Measurements from ENCODE around the gene RHOBTB3. TPM values are rescaled to one million over a fixed set of nuclear protein-coding genes. Genes with fewer than 3 reads are reported as not detected.

Gene RHOBTB3
- total RNA-seq, 2 donors from 2014 or later, result 432 to 444 TPM

GRCh38 chr5:95734906-95735305 lies 3.8 kb downstream of the RHOBTB3 start:
- Mint-ChIP-seq H3K4me1 (peaks cover 39% of the 10 kb centered on the region), H3K9me3 (no peaks in the 10 kb centered on the region), H3K27me3 (ENCODE audit: insufficient read depth) (peaks cover 12% of the 10 kb centered on the region), H3K4me3 (peak overlapping the region; percentile 90), H3K36me3 (ENCODE audit: low read depth) (peaks cover 73% of the 10 kb centered on the region), H3K27ac (peak overlapping the region; percentile 18)
- WGBS, 2 experiments (ENCODE audit: insufficient coverage in 1 of 2, insufficient read length in 1 of 2), result 88 to 94% methylated on average over 1 to 2 of the region's 2 CpGs
- Histone ChIP-seq H3K9me3 (ENCODE audit: control insufficient read depth, low read length) (no peaks in the 10 kb centered on the region), H3K9ac (ENCODE audit: extremely low read depth, low read length, poor library complexity, severe bottlenecking) (peak overlapping the region; percentile 98), H3K27ac (ENCODE audit: low read depth, low read length) (no peak overlapping the region), H3K4me3 (ENCODE audit: low read length) (peak overlapping the region; percentile 89), H3K36me3 (ENCODE audit: control insufficient read depth, insufficient read depth, low read length) (peaks cover 81% of the 10 kb centered on the region), H3K4me1 (ENCODE audit: control insufficient read depth, insufficient read depth, low read length) (peaks cover 6% of the 10 kb centered on the region), H3K27me3 (ENCODE audit: control insufficient read depth, insufficient read depth, low read length, poor library complexity, severe bottlenecking) (no peaks in the 10 kb centered on the region)
- no peak for DNase-seq
- no peak for TF ChIP-seq CTCF (conservative IDR thresholded peaks at IDR 0.05)

GRCh38 chr5:95735406-95735805 lies 4.3 kb downstream of the RHOBTB3 start:
- DNase-seq, result no peak
- Mint-ChIP-seq H3K27me3 (ENCODE audit: insufficient read depth) (peaks cover 12% of the 10 kb centered on the region), H3K9me3 (no peaks in the 10 kb centered on the region), H3K27ac (peak overlapping the region; percentile 18), H3K4me1 (peaks cover 34% of the 10 kb centered on the region), H3K4me3 (peak overlapping the region; percentile 90), H3K36me3 (ENCODE audit: low read depth) (peaks cover 78% of the 10 kb centered on the region)
- Histone ChIP-seq H3K9me3 (ENCODE audit: control insufficient read depth, low read length) (no peaks in the 10 kb centered on the region), H3K4me1 (ENCODE audit: control insufficient read depth, insufficient read depth, low read length) (peaks cover 4% of the 10 kb centered on the region), H3K27ac (ENCODE audit: low read depth, low read length) (no peak overlapping the region), H3K9ac (ENCODE audit: extremely low read depth, low read length, poor library complexity, severe bottlenecking) (peak overlapping the region; percentile 98), H3K36me3 (ENCODE audit: control insufficient read depth, insufficient read depth, low read length) (peaks cover 86% of the 10 kb centered on the region), H3K27me3 (ENCODE audit: control insufficient read depth, insufficient read depth, low read length, poor library complexity, severe bottlenecking) (no peaks in the 10 kb centered on the region), H3K4me3 (ENCODE audit: low read length) (peak overlapping the region; percentile 89)
- 91 to 92% methylated on average over 1 of the region's 1 CpG for WGBS, 2 experiments (ENCODE audit: insufficient coverage in 1 of 2, insufficient read length in 1 of 2)
- TF ChIP-seq CTCF (conservative IDR thresholded peaks at IDR 0.05), result no peak

GRCh38 chr5:95738072-95738471 lies 6.9 kb downstream of the RHOBTB3 start:
- H3K4me3 ChIP-seq (ENCODE audit: low read length), result peak overlapping the region; percentile 89
- peaks cover 4% of the 10 kb centered on the region for H3K4me1 ChIP-seq (ENCODE audit: control insufficient read depth, insufficient read depth, low read length)
- H3K27ac Mint-ChIP-seq, result no peak overlapping the region
- no peak overlapping the region for H3K27ac ChIP-seq (ENCODE audit: low read depth, low read length)
- H3K4me1 Mint-ChIP-seq, result peaks cover 35% of the 10 kb centered on the region
- no peak for TF ChIP-seq CTCF (conservative IDR thresholded peaks at IDR 0.05)
- H3K9me3 Mint-ChIP-seq, result no peaks in the 10 kb centered on the region
- peaks cover 96% of the 10 kb centered on the region for H3K36me3 ChIP-seq (ENCODE audit: control insufficient read depth, insufficient read depth, low read length)
- H3K27me3 ChIP-seq (ENCODE audit: control insufficient read depth, insufficient read depth, low read length, poor library complexity, severe bottlenecking), result no peaks in the 10 kb centered on the region
- H3K36me3 Mint-ChIP-seq (ENCODE audit: low read depth), result peaks cover 81% of the 10 kb centered on the region
- 90 to 97% methylated on average over 2 to 4 of the region's 4 CpGs for WGBS, 2 experiments (ENCODE audit: insufficient coverage in 1 of 2, insufficient read length in 1 of 2)
- DNase-seq, result no peak
- peaks cover 3% of the 10 kb centered on the region for H3K27me3 Mint-ChIP-seq (ENCODE audit: insufficient read depth)
- H3K9me3 ChIP-seq (ENCODE audit: control insufficient read depth, low read length), result no peaks in the 10 kb centered on the region
- H3K4me3 Mint-ChIP-seq, result peak overlapping the region; percentile 1
- no peak overlapping the region for H3K9ac ChIP-seq (ENCODE audit: extremely low read depth, low read length, poor library complexity, severe bottlenecking)

All from endodermal cell (in vitro differentiated cells).